Astrocyte (in vitro differentiated cells and primary cell): ENCODE data around the gene MPV17. TPM values are rescaled to one million over a fixed set of nuclear protein-coding genes. Genes with fewer than 3 reads are reported as not detected.

ENCODE experiments used
- DNase-seq: peaks from one replicate; pipeline ENCODE4 v3.0.0-alpha.2; 2010; ENCODE audit warnings: low read depth
- FAIRE-seq: peaks from 2 replicates; lab custom pipeline; 2011; peaks lifted over from hg19 to GRCh38; lab: Jason Lieb, UNC
- H2AFZ ChIP-seq: 2 replicates; pipeline ENCODE4 v1.6.0; 2012; ENCODE audit warnings: low read depth, low read length, inconsistent platforms
- H3K27ac ChIP-seq: 2 replicates; pipeline ENCODE4 v1.5.1; 2011; ENCODE audit warnings: low read depth, low read length, inconsistent platforms
- H3K27me3 ChIP-seq: 2 replicates; pipeline ENCODE4 v1.6.0; 2011; ENCODE audit warnings: low read length, inconsistent platforms; ENCODE audit not compliant: insufficient read depth
- H3K36me3 ChIP-seq: 2 replicates; pipeline ENCODE4 v1.5.1; 2011; ENCODE audit warnings: low read length, inconsistent platforms; ENCODE audit not compliant: insufficient read depth
- H3K4me1 ChIP-seq: 2 replicates; pipeline ENCODE4 v1.5.1; 2011; ENCODE audit warnings: low read length, inconsistent platforms; ENCODE audit not compliant: insufficient read depth
- H3K4me2 ChIP-seq: 2 replicates; pipeline ENCODE4 v1.6.0; 2012; ENCODE audit warnings: low read length, inconsistent platforms
- H3K4me3 ChIP-seq: 2 replicates; pipeline ENCODE4 v1.5.1; 2011; ENCODE audit warnings: low read depth, mild to moderate bottlenecking, low read length, inconsistent platforms; ENCODE audit not compliant: insufficient read depth
- H3K79me2 ChIP-seq: 2 replicates; pipeline ENCODE4 v1.6.0; 2012; ENCODE audit warnings: mild to moderate bottlenecking, low read length, inconsistent platforms; ENCODE audit not compliant: insufficient read depth
- H3K9ac ChIP-seq: 2 replicates; pipeline ENCODE4 v1.6.0; 2012; ENCODE audit warnings: mild to moderate bottlenecking, low read length, inconsistent platforms
- H3K9me3 ChIP-seq: 2 replicates; pipeline ENCODE4 v1.5.1; 2012; ENCODE audit warnings: low read depth, mild to moderate bottlenecking, low read length, inconsistent platforms; ENCODE audit not compliant: insufficient read depth
- H4K20me1 ChIP-seq: 2 replicates; pipeline ENCODE4 v1.6.0; 2012; ENCODE audit warnings: low read length, inconsistent platforms; ENCODE audit not compliant: insufficient read depth
- H3K27ac Mint-ChIP-seq: one replicate; pipeline ENCODE4 v1.8.0; 2021; ENCODE audit warnings: mild to moderate bottlenecking, mixed read lengths; ENCODE audit not compliant: unreplicated experiment
- H3K27me3 Mint-ChIP-seq: one replicate; pipeline ENCODE4 v1.8.0; 2021; ENCODE audit warnings: low read depth, mixed read lengths; ENCODE audit not compliant: unreplicated experiment
- H3K36me3 Mint-ChIP-seq: one replicate; pipeline ENCODE4 v1.8.0; 2021; ENCODE audit warnings: low read depth, mixed read lengths; ENCODE audit not compliant: unreplicated experiment
- H3K4me1 Mint-ChIP-seq: one replicate; pipeline ENCODE4 v1.8.0; 2021; ENCODE audit warnings: low read depth, mixed read lengths; ENCODE audit not compliant: unreplicated experiment
- H3K4me3 Mint-ChIP-seq: one replicate; pipeline ENCODE4 v1.8.0; 2021; ENCODE audit warnings: mild to moderate bottlenecking, moderate library complexity, mixed read lengths; ENCODE audit not compliant: unreplicated experiment
- H3K9me3 Mint-ChIP-seq: one replicate; pipeline ENCODE4 v1.8.0; 2021; ENCODE audit warnings: mild to moderate bottlenecking, mixed read lengths; ENCODE audit not compliant: unreplicated experiment
- CTCF ChIP-seq: IDR thresholded peaks from 2 replicates; pipeline ENCODE4 v1.5.1; 2011; ENCODE audit warnings: low read depth, mild to moderate bottlenecking, inconsistent platforms, low read length, moderate library complexity; ENCODE audit not compliant: insufficient read depth
- EZH2 ChIP-seq: IDR thresholded peaks from 2 replicates; pipeline ENCODE4 v1.6.1; 2012; ENCODE audit warnings: mild to moderate bottlenecking, low read length, inconsistent platforms; ENCODE audit not compliant: insufficient read depth
- total RNA-seq: library from RNA; stranded (reverse); gene quantifications from 2 replicates; pipeline ENCODE4 v1.2.1, GENCODE V29; 2021

MPV17 gene
- total RNA-seq, 1 donor from 2014 or later: 54.0 TPM

DNA sequence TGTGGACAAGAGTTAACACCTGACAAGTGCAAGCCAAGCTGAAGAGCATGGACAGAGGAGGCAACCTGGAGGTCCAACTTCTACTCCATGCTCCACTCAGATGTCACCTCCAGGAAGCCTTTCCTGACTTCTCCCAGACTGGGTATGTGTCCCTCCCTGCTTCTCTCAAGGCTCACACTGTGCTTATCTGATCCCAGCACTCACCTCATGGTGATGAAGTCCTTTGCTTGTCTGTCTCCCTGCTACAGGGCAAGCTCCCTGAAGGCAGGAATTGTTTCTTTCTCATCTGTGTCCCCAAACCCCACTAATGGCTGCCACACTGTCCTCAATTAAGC is 57.4 kb downstream of the MPV17 start:
- H3K79me2 ChIP-seq: no peaks in the 10 kb centered on the region
- Mint-ChIP-seq H3K4me1 (peaks cover 7% of the 10 kb centered on the region), H3K9me3 (peaks cover 3% of the 10 kb centered on the region), H3K27ac (no peak overlapping the region), H3K27me3 (peaks cover 37% of the 10 kb centered on the region), H3K4me3 (no peak overlapping the region), H3K36me3 (no peaks in the 10 kb centered on the region)
- DNase-seq (no peak), FAIRE-seq (no peak)
- TF ChIP-seq CTCF: no peak
- TF ChIP-seq EZH2: no peak
- no peak overlapping the region for H3K27ac ChIP-seq
- H4K20me1 ChIP-seq: peaks cover 14% of the 10 kb centered on the region
- no peaks in the 10 kb centered on the region for H3K36me3 ChIP-seq
- H3K27me3 ChIP-seq: peaks cover 75% of the 10 kb centered on the region
- H3K9me3 ChIP-seq: peaks cover 2% of the 10 kb centered on the region
- H3K4me1 ChIP-seq: peaks cover 6% of the 10 kb centered on the region
- H2AFZ ChIP-seq: no peak overlapping the region
- no peak overlapping the region for H3K4me3 ChIP-seq
- H3K9ac ChIP-seq: no peak overlapping the region
- H3K4me2 ChIP-seq: peak overlapping the region; percentile 81

DNA sequence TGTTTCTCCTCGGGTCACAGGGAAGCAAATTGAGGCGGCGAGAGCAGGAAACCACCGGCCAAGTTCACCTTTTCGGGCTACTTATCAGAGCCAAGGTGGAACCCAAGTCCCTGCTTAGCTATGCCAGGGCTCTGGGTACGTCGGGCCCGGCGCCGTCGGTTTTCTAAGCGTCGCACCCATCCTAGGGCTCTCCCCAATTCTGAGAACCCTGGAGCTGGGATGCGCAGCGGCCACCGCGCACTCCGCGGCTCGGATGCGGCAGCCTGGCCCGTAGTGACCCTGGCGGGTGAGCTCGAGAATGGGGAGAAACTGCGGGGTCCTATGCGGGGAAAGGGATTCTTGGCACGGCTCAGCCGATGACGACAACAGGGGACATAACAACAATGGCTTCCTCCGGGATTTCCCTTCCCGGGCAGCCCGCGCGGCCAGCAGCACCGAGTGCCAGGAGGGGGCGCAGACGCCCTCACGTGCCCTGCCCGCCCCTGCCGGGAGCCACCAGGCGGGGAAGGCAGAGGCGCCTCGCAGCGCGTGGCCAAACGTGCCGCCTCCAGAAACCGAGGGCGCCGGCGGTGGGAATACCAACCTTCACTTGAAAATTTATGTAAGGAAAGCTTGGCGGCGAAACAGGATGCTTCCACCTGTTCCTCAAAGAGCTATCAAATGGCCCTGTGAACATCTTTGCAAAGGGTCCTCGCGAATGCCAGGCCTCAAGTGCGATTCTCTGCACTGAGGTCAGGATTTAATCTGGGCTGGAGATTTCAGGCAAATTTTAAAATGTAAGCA is 58.0 kb downstream of the MPV17 start:
- peak overlapping the region; percentile 81 for H3K4me2 ChIP-seq
- H4K20me1 ChIP-seq: peaks cover 14% of the 10 kb centered on the region
- no peak for DNase-seq
- H2AFZ ChIP-seq: peak overlapping the region; percentile 41
- no peak overlapping the region for H3K9ac ChIP-seq
- H3K4me3 ChIP-seq: peak overlapping the region; percentile 46
- Mint-ChIP-seq H3K36me3 (no peaks in the 10 kb centered on the region), H3K4me3 (peak overlapping the region; percentile 75), H3K4me1 (peaks cover 3% of the 10 kb centered on the region), H3K27me3 (peaks cover 39% of the 10 kb centered on the region), H3K9me3 (peaks cover 3% of the 10 kb centered on the region), H3K27ac (peak overlapping the region; percentile 67)
- H3K9me3 ChIP-seq: peaks cover 2% of the 10 kb centered on the region
- H3K27me3 ChIP-seq: peaks cover 79% of the 10 kb centered on the region
- no peak overlapping the region for H3K27ac ChIP-seq
- H3K36me3 ChIP-seq: no peaks in the 10 kb centered on the region
- no peak for TF ChIP-seq EZH2
- TF ChIP-seq CTCF: no peak
- no peaks in the 10 kb centered on the region for H3K79me2 ChIP-seq
- no peak for FAIRE-seq
- H3K4me1 ChIP-seq: peaks cover 6% of the 10 kb centered on the region

DNA sequence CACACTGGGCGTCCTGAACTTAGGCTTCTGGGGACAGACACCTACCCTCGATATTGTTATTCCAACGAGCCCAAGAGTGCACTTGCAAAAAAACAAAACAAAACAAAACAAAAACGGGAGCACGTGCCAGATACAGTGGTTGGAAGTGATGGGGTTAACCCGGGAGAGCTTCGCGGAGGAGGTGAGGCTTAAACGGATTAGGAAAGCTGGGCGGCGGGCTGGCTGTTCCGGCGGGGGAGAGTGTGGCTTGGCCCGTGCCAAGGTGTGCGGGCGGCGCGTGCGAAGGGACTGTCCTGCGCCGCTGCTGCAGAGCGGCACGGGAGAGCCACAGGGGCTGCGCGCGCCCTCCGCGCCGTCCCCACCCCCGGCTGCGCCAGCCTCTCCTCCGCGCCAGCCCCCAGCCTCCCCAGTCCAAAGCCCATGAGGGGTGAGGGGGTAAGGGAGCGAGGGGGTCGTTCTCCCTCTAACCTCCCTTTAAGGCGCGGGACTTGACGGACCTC is 58.6 kb downstream of the MPV17 start:
- peaks cover 41% of the 10 kb centered on the region for H3K27me3 Mint-ChIP-seq
- Histone ChIP-seq H3K9ac (no peak overlapping the region), H3K4me2 (peak overlapping the region; percentile 81), H3K4me3 (peak overlapping the region; percentile 46), H3K27ac (no peak overlapping the region), H3K9me3 (peaks cover 2% of the 10 kb centered on the region), H4K20me1 (peaks cover 14% of the 10 kb centered on the region), H3K27me3 (peaks cover 78% of the 10 kb centered on the region), H3K4me1 (peaks cover 6% of the 10 kb centered on the region), H3K79me2 (no peaks in the 10 kb centered on the region), H2AFZ (peak overlapping the region; percentile 41), H3K36me3 (no peaks in the 10 kb centered on the region)
- FAIRE-seq: no peak
- H3K36me3 Mint-ChIP-seq: no peaks in the 10 kb centered on the region
- H3K27ac Mint-ChIP-seq: no peak overlapping the region
- no peak overlapping the region for H3K4me3 Mint-ChIP-seq
- DNase-seq: no peak
- TF ChIP-seq EZH2 (peak; percentile 90), CTCF (no peak)
- peaks cover 3% of the 10 kb centered on the region for H3K4me1 Mint-ChIP-seq
- H3K9me3 Mint-ChIP-seq: peaks cover 3% of the 10 kb centered on the region
